GM21619 (cell line): ENCODE data around the gene COPS3.
A peak's percentile ranks its signal among the peaks of the same experiment; 100 is the strongest.

ENCODE experiments used
- ATAC-seq: cut with Tn5 transposase; IDR thresholded peaks from one replicate; pipeline ENCODE4 v1.9.1; 2021; ENCODE audit not compliant: unreplicated experiment

COPS3 gene

DNA sequence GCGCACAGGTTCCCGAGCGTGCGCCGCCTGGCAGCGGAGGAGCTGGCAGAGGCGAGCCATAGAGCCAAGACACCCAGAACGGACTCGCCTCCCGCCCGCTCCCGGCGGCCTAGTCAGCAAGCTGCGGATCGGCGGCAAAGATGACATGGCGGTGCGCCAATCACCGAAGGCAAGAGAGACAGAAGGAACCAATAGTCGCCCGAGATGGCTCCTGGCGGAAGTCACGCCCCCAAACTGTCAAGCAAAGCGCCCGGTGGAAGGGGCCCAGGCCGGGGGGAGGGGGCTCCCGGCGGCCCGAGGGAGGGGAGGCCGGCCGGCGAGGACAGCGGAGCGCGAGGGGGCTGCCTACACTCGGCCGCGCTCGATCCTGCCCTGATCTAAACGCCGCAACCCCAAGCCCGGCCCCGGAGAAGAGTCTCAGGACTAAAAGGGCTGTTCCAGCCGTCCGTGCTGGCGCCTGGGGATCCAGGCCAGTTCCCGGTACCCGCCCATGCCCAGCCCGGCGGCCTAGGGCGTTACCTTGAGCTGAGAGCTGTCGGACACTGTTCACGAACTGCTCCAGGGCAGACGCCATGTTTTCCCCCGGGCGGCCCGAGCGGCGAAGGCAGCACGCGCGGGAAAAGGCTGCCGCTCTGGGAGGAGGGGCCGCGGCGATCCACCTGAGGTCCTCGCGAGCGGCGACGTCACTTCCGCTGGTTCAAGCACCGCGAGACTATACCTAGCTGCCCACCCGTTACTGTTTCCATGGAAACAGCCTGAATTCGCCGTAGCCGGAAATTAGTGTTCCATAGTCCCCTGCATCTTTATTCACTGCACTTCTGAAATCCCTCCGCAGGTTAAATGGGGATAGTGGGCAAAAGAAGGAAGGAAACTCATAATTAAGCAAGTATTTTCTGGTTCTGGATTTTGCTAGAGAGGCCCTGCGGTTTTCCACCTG lies at the start of gene COPS3:
Gene COPS3, minus strand, starts transcription at position 634 of the 937 bp plus-strand sequence. Its CDS starts 60 bp downstream, at position 574.
- peak; percentile 90 for ATAC-seq

GRCh38 chr17:17328251-17328650 lies 47.2 kb upstream of the COPS3 start:
- ATAC-seq: no peak

- ATAC-seq: no peak
Observed at GRCh38 chr17:17326275-17326875, 45.3 kb upstream of the COPS3 start.

DNA sequence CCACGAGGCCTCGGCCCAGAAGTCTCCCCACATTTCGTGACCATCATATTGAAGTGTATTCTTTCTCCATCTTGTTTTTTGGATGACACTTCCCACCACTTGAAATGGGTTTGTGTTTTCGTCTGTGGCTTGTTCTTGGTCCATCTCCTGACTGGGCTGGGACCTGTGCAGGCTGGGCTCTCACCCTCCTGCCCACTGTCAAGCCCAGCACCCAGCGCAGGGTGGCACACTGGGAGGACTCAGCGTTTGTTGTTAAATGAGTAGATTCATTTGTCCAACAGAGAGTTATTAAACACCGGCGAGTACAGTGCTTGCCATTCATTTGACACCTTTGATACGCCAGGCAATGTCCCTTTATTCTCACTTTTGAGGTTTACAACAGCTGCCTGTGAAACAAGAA lies 44.8 kb upstream of the COPS3 start:
- no peak for ATAC-seq

DNA sequence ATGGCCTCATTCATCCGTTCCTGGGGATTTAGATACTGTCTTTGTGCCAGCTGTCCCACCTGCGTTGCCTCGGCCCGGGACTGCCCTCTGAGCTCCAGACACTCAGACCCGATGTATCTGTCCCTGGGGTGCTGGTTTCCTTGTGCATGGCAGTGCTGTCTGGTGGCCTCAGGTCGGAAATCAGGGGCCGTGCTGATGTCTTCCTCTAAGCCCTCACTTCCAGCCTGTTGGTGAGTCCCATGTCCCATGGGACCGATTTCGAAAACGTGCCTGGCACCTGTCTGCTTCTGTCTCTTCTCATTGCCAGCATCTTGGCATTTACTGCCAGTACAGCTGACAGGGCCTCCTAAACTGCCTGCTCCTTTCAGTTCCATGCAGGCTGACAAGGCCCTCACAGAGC lies 44.2 kb upstream of the COPS3 start:
- ATAC-seq: no peak

- no peak for ATAC-seq
Observed at GRCh38 chr17:17324616-17325015, 43.6 kb upstream of the COPS3 start.

GRCh38 chr17:17322516-17323510 lies 41.8 kb upstream of the COPS3 start:
- no peak for ATAC-seq

DNA sequence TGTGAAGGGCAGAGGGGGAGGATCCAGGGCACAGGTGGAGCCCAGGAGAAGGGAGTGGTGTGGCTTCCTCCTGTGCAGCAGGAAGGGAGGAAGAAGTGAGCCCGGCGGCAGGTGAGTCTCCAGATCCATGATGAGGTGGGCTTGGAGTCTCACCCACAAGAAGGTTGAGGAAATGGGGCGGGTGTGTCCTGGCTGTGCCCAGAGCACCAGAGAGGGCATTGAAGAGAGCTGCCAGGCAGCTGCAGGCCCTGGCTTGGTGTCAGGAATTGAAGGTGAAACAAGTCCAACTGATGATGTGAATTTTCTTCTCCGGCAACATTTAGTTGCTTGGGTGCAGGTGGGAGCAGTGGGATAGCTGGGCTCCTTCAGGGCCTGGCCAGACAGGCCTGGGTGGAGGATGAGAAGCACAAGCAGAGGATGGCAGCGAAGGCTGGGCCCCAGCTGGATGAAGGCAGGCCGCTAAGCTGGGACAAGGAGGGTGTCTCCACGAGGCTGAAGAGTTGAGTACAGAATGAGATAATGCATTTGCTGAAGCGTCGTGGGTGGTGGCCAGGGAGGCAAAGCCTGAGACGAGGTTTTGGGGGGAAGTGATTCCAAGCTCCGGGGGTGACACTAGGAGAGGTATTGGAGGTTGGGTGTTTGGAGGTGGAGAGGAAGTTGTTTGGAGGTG lies 40.4 kb upstream of the COPS3 start:
- ATAC-seq: no peak

- no peak for ATAC-seq
Observed at GRCh38 chr17:17320911-17321220, 39.8 kb upstream of the COPS3 start.

- no peak for ATAC-seq
Observed at GRCh38 chr17:17320188-17320910, 39.3 kb upstream of the COPS3 start.

DNA sequence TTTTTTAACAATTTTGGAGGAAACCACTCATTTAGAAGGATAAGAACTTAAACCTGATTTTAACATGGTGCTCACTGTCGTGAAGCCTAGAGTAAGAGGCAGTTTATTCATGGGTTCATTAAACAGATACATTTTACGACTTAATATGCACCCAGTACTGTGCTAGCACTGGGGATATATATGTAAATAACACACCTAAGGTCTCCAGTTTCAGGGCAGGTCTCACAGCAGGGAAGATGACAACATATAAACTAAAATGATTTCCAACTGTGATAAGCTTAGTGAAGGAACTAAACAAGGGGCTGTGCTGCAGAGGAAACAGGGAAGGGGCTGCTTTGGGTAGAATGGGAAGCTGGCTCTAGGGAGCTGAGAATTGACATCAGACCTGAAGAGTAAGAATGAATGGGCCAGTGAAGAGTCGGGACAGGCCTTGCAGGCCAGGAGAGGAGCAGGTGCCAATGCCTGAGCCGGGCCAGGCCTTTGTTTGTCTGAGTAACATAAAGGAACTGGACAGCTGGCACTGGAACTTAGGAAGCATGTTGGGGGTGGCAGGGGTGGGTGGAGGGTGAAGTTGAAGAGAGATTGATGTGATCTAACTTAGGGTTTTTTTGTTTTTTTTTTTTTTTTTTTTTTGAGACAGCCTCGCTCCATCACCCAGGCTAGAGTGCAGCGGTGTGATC lies 34.2 kb upstream of the COPS3 start:
- no peak for ATAC-seq

DNA sequence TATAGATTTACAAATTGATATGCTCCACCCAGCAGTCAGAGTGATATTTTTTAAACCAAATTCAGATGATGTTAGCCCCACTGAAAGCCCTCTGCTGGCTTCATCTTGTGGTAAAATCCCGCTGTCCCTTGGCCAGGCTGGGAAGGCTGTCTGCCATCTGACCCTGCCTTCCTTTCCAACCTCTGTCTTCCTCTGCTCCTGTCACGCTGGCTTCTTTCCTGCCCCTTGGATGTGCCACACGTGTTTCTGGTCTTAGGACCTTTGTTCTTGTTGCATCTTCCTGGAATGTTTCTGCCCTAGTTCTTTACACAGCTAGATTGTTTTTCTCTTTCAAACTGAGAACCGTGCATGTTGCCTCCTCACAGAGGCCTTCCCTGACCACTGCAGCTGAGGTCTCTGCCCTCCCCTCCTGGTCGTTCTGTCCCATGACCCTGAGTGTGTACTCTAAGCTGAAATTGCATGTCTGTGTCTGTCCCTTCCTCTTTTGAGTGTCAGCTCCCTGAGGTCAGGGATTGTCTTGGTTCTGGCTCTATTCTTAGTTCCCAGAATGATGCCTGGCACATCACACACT lies 33.5 kb upstream of the COPS3 start:
- no peak for ATAC-seq

- ATAC-seq: no peak
Observed at GRCh38 chr17:17313350-17313991, 32.4 kb upstream of the COPS3 start.

- ATAC-seq: no peak
Observed at GRCh38 chr17:17309356-17309755, 28.3 kb upstream of the COPS3 start.

- peak; percentile 73 for ATAC-seq
Observed at GRCh38 chr17:17305281-17305801, 24.3 kb upstream of the COPS3 start.

DNA sequence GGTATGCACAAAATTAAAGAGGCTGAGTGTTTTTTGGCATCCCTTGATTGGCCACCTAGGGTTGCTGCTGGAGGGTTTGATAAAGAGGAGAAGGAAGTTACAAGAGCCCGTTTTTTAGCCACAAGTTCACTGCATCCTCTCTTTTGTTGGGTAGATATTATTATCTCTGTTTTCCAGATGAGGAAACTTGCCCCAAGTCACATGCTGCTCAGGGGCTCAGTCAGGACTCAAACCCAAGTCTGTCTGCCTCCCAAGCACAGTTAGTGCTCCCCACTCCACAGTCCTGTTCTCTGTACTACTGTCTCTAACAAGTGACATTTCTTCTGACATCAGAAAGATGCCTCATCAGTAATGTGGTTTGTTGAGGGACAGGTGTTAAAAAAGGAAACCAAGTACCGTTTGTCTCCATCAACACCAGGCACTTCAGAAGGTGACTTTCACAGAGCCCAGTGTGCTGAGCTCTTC lies 23.5 kb upstream of the COPS3 start:
- no peak for ATAC-seq

DNA sequence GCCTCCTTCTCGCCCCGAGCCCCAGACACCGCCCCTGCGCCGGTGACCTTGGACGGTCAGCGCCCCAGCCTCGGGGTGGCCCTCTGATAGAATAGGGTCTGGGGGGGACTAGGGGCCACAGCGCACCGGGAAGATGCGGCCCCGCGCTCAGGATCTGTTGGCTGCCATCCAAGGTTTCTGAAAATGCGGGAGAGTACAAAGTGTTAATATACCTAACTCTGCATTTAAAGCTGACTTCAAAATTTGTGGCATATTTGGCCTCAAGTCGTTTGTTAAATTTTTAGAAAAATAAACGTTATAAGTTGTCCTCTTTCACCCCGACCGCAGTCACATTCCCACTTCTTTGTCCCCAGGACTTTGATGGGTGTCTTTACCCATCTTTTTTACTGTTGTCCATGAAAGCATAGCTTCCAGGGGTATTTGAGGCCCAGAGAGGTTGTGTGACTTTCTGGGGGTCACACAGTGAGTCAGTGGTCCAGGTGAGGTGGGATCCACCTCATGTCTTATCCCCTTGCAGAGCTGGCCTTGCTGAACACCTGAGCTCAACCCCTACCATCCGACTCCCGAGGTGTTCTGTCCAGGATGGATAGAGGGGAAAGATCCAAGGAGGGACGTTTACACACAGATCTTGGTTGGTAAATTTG lies 22.9 kb upstream of the COPS3 start:
- ATAC-seq: no peak
